A673 (cell line): ENCODE results near the gene CCND2. TPM values are rescaled to one million over a fixed set of nuclear protein-coding genes. Genes with fewer than 3 reads are reported as not detected.

Experiments
- BruUV-seq: library from RNA; stranded (reverse); fragments of 400-500 nt; replicated peaks from 2 replicates; lab custom pipeline; 2021; lab: Mats Ljungman, UMichigan
- CTCF ChIA-PET: fragments of 300-600 bp; sonication (Branson Sonifier 250); formaldehyde crosslinking; loops from one replicate; lab custom pipeline; 2022; ENCODE audit warnings: antibody characterized with exemption; lab: Charles Lee
- POLR2A ChIA-PET: fragments of 300-600 bp; sonication (Branson Sonifier 250); formaldehyde crosslinking; loops from one replicate; lab custom pipeline; 2022; ENCODE audit warnings: antibody characterized with exemption; ENCODE audit not compliant: low non-redundant PET; lab: Charles Lee
- DNase-seq: peaks from one replicate; pipeline ENCODE4 v3.0.0-alpha.2; 2015; ENCODE audit warnings: low spot score
- H3K27ac ChIP-seq: fragments of 200-600 bp; sonication (generic); 2 replicates; pipeline ENCODE4 v1.5.1; 2016; ENCODE audit warnings: mixed run types, low read depth, mild to moderate bottlenecking, mixed read lengths, antibody characterized with exemption, low read length; ENCODE audit not compliant: poor library complexity, severe bottlenecking
- H3K27me3 ChIP-seq: fragments of 200-600 bp; sonication (generic); replicated peaks from 2 replicates; pipeline ENCODE4 v1.6.1; 2017; ENCODE audit warnings: mixed run types, low read depth, mild to moderate bottlenecking, mixed read lengths, antibody characterized with exemption, low read length; ENCODE audit not compliant: insufficient read depth, poor library complexity
- H3K36me3 ChIP-seq: fragments of 200-600 bp; sonication (generic); 2 replicates; pipeline ENCODE4 v1.6.1; 2016; ENCODE audit warnings: mixed run types, mild to moderate bottlenecking, mixed read lengths, antibody characterized with exemption, low read length; ENCODE audit not compliant: insufficient read depth, poor library complexity, severe bottlenecking
- H3K4me1 ChIP-seq: fragments of 200-600 bp; sonication (generic); 2 replicates; pipeline ENCODE4 v1.6.1; 2017; ENCODE audit warnings: mixed run types, mild to moderate bottlenecking, mixed read lengths, antibody characterized with exemption, low read length; ENCODE audit not compliant: insufficient read depth, poor library complexity, severe bottlenecking
- H3K4me3 ChIP-seq: fragments of 200-600 bp; sonication (generic); 2 replicates; pipeline ENCODE4 v1.5.1; 2016; ENCODE audit warnings: low read depth, mixed run types, mild to moderate bottlenecking, mixed read lengths, low read length; ENCODE audit not compliant: poor library complexity, severe bottlenecking
- H3K9me3 ChIP-seq: fragments of 200-600 bp; sonication (generic); 2 replicates; pipeline ENCODE4 v1.6.1; 2016; ENCODE audit warnings: mixed run types, low read depth, mild to moderate bottlenecking, mixed read lengths, antibody characterized with exemption, low read length; ENCODE audit not compliant: poor library complexity, severe bottlenecking
- EZH2 ChIP-seq: fragments of 200-600 bp; sonication (generic); IDR thresholded peaks from 2 replicates; pipeline ENCODE4 v1.6.1; 2017; ENCODE audit warnings: borderline replicate concordance, low read depth, mild to moderate bottlenecking, mixed read lengths, antibody characterized with exemption, low read length; ENCODE audit not compliant: poor library complexity, severe bottlenecking
- intact Hi-C: fragments of 100-400 bp; cut with micrococcal nuclease; formaldehyde crosslinking; loops from one replicate; pipeline ENCODE4 v1.10.0; 2022; ENCODE audit not compliant: unreplicated experiment
- total RNA-seq: library from RNA; stranded (reverse); gene quantifications from 2 replicates; pipeline ENCODE4 v1.2.3, GENCODE V29; 2021
- TF ChIP-seq, protein P1 (sequence below): fragments of 300-800, 200-600 bp; sonication (generic); conservative IDR thresholded peaks from 2 replicates; pipeline ENCODE4 v1.5.1; 2017; ENCODE audit warnings: low read depth, mild to moderate bottlenecking, antibody characterized with exemption, low read length, moderate library complexity, mixed read lengths

The CCND2 gene
- total RNA-seq, 1 experiment from 2014 or later, result 2.6 TPM

DNA sequence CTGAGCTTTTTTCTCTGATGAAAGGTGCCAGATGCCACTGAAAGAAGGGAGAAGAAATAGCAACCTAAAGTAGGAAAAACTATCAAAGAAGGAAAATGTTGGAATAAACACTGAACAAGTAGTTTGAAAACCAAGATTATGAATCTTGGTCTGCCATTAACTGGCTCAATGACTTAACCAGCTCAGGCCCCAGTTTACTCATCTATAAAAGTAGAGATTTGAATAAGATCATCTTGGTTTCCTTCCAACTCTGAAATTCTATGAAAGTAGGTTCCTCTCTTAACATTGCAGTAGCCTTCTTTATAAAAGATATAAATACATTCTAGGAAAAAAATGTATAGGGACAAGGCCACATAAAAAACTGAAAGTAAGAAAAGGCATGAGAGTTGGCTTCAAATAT lies 16.1 kb upstream of the CCND2 start:
- ChIA-PET CTCF (no interaction called here), POLR2A (no interaction called here)
- H3K27ac ChIP-seq, result no peak overlapping the region
- H3K27me3 ChIP-seq, result peaks cover 55% of the 10 kb centered on the region
- no peak for TF ChIP-seq EZH2
- TF ChIP-seq, protein P1, sequence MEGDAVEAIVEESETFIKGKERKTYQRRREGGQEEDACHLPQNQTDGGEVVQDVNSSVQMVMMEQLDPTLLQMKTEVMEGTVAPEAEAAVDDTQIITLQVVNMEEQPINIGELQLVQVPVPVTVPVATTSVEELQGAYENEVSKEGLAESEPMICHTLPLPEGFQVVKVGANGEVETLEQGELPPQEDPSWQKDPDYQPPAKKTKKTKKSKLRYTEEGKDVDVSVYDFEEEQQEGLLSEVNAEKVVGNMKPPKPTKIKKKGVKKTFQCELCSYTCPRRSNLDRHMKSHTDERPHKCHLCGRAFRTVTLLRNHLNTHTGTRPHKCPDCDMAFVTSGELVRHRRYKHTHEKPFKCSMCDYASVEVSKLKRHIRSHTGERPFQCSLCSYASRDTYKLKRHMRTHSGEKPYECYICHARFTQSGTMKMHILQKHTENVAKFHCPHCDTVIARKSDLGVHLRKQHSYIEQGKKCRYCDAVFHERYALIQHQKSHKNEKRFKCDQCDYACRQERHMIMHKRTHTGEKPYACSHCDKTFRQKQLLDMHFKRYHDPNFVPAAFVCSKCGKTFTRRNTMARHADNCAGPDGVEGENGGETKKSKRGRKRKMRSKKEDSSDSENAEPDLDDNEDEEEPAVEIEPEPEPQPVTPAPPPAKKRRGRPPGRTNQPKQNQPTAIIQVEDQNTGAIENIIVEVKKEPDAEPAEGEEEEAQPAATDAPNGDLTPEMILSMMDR, result no peak
- no peaks in the 10 kb centered on the region for H3K9me3 ChIP-seq
- no peak overlapping the region for H3K4me3 ChIP-seq
- DNase-seq, result no peak
- intact Hi-C loops, result no loop called here
- H3K36me3 ChIP-seq, result no peaks in the 10 kb centered on the region
- H3K4me1 ChIP-seq, result no peaks in the 10 kb centered on the region
- BruUV-seq, result no TSS peak

DNA sequence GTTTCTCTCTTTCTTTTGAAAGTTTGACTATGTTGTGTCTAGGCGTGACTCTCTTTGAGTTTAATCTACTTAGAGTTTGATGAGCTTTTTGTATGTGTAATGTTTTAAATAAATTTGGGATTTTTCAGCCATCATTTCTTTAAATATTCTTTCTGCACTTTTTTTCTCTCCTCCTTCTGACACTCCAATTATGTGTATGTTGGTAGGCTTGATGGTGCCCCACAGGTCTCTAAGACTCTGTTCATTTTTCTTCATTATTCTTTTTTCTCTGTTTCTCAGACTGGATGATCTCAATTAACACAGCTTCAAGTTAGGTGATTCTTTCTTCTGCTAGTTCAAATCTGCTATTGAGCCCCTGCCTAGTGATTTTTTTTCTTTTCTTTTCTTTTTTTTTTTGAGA lies 14.5 kb upstream of the CCND2 start:
- ChIA-PET POLR2A (interaction anchor here (0.8 kb wide), 1 partner anchor 19 kb away, joined by 3 read pairs; no protein-coding TSS in a partner anchor), CTCF (no interaction called here)
- no peaks in the 10 kb centered on the region for H3K36me3 ChIP-seq
- no peak for DNase-seq
- no peaks in the 10 kb centered on the region for H3K9me3 ChIP-seq
- BruUV-seq, result no TSS peak
- H3K4me3 ChIP-seq, result no peak overlapping the region
- no peak for TF ChIP-seq EZH2
- no peaks in the 10 kb centered on the region for H3K4me1 ChIP-seq
- no peak overlapping the region for H3K27ac ChIP-seq
- intact Hi-C loops, result no loop called here
- H3K27me3 ChIP-seq, result peaks cover 64% of the 10 kb centered on the region

DNA sequence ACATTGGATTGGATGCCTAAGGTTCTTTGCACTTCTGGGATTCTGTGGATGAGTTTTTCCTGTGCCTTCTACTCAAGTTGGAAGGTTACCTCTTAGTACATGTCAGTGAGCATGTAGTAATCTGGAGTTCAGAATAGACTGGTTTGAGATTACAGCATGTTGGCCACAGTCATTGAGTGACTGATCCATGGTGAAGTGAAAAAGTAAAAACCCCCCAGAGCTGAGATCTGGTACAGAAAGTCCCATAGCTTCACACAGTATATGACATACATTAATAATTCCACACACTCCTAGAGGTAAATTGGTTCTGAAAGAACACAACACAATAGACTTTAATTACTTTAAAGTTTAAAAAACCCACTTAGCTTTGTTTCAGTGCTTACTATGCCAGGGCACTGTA lies 11.9 kb upstream of the CCND2 start:
- no peaks in the 10 kb centered on the region for H3K9me3 ChIP-seq
- no peaks in the 10 kb centered on the region for H3K36me3 ChIP-seq
- intact Hi-C loops, result no loop called here
- ChIA-PET CTCF (no interaction called here), POLR2A (no interaction called here)
- no peak overlapping the region for H3K4me3 ChIP-seq
- H3K27me3 ChIP-seq, result peaks cover 87% of the 10 kb centered on the region
- no peak overlapping the region for H3K27ac ChIP-seq
- no peak for TF ChIP-seq EZH2
- TF ChIP-seq, protein P1, result no peak
- H3K4me1 ChIP-seq, result no peaks in the 10 kb centered on the region
- no peak for DNase-seq
- BruUV-seq, result no TSS peak

DNA sequence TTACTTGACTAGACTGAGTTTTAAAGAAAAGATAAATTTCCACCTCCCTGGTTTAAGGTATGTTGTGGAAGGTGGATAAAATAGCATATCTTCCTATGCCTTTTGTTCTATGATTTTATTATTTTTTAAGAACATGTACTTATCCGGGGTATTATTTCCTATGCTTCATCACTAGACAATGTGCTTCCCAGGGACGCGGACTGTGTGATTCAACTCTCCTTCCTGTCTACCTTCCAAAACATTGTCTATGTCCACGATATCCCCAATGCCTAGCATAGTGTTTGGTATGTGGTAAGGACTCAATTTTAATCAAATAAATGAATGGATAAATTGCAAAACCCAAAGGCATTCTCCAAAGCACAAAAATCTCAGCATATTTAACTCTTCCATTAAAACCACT lies 8.3 kb upstream of the CCND2 start:
- ChIA-PET POLR2A (no interaction called here), CTCF (interaction anchor here (1.2 kb wide), 1 partner anchor 12 kb away, joined by 3 read pairs; no protein-coding TSS in a partner anchor)
- H3K36me3 ChIP-seq, result no peaks in the 10 kb centered on the region
- DNase-seq, result no peak
- no peak overlapping the region for H3K27ac ChIP-seq
- no peak overlapping the region for H3K4me3 ChIP-seq
- intact Hi-C loops, result no loop called here
- H3K4me1 ChIP-seq, result peaks cover 4% of the 10 kb centered on the region
- no TSS peak for BruUV-seq
- TF ChIP-seq, protein P1, result no peak
- no peak for TF ChIP-seq EZH2
- H3K27me3 ChIP-seq, result peaks cover 94% of the 10 kb centered on the region
- H3K9me3 ChIP-seq, result no peaks in the 10 kb centered on the region
